ENCODE data around the gene TATDN2. TPM values are rescaled to one million over a fixed set of nuclear protein-coding genes. Genes with fewer than 3 reads are reported as not detected.

TATDN2 gene
- total and polyA plus RNA-seq, 4 donors, result 12.0 to 32.9 (median 23.8) TPM

DNA sequence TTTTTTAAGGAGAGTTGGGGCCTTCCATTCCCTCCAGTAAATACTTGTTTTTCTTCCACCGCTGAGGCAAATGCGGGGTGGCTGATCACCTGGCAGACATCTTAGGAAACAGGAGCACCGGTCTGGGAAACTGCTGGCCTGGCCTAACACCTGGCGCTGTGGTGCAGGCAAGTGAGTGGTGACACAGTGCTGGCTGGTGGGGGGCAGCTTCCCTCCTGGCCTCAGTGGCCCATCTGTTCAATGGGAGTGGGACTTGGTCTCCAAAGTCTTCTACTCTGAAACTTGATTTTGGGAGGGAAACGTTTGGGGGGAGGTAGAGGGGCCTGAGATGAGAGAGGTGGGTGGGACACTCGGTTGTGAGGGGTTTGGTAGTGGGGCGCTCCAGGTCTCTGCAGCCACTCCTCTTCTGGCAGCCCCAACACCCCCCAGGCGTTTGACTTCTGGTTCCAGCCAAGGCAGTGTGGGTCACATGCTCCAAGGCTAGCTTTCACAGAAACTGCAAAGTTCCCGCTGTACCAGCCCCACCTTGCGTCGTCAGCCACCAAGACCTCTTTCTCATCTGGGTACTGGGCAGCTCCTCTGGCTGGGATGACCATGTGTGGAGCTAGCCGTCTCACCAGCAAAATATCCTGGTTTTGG lies 39.8 kb downstream of the TATDN2 start:
- Histone ChIP-seq H3K36me3 (ENCODE audit: control insufficient read depth in 4 of 4, insufficient read depth in 4 of 4, low read length in 4 of 4) (peaks cover 0 to 19% (median 12%) of the 10 kb centered on the region in 4 donors), H3K4me3 (no peak overlapping the region), H3K27ac (ENCODE audit: low read depth in 1 of 2, low read length in 1 of 2) (no peak overlapping the region), H3K9me3 (ENCODE audit: control insufficient read depth in 4 of 4, insufficient read depth in 3 of 4, low read length in 3 of 4) (no peaks in the 10 kb centered on the region), H3K4me1 (ENCODE audit: control insufficient read depth in 5 of 5, insufficient read depth in 5 of 5, low read length in 5 of 5) (peaks cover 0 to 7% (median 0%) of the 10 kb centered on the region in 5 donors), H3K9ac (ENCODE audit: insufficient read depth in 1 of 2, low read length in 2 of 2) (no peak overlapping the region), H3K27me3 (ENCODE audit: control insufficient read depth in 3 of 3, insufficient read depth in 3 of 3, low read length in 2 of 3) (no peaks in the 10 kb centered on the region)
- 93% methylated on average over 12 of the region's 12 CpGs for WGBS, 2 donors
- TF ChIP-seq, protein P1, sequence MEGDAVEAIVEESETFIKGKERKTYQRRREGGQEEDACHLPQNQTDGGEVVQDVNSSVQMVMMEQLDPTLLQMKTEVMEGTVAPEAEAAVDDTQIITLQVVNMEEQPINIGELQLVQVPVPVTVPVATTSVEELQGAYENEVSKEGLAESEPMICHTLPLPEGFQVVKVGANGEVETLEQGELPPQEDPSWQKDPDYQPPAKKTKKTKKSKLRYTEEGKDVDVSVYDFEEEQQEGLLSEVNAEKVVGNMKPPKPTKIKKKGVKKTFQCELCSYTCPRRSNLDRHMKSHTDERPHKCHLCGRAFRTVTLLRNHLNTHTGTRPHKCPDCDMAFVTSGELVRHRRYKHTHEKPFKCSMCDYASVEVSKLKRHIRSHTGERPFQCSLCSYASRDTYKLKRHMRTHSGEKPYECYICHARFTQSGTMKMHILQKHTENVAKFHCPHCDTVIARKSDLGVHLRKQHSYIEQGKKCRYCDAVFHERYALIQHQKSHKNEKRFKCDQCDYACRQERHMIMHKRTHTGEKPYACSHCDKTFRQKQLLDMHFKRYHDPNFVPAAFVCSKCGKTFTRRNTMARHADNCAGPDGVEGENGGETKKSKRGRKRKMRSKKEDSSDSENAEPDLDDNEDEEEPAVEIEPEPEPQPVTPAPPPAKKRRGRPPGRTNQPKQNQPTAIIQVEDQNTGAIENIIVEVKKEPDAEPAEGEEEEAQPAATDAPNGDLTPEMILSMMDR (IDR thresholded peaks at IDR 0.05; ENCODE audit: control extremely low read depth, extremely low read depth), result no peak
- no peak for DNase-seq
- ATAC-seq (ENCODE audit: insufficient read depth, low FRiP score), result no peak

DNA sequence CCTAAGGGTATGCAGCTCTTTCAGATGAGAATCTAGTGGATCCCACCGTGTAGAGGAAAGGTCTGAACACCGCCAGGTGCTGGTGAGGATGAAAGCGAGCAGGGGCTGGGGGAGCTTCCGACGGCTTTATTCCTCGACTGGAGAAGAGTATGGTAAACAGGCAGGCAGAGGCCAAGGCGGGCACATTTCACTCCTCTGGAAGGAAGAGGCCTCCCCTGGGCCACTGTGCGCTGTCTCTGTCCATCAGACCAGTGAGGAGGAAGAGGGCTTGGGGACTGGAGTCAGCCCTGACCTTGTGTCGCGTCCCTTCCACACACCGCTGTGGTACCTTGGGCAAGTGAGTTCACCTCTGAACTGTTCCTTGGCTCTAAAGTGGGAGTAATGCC lies 40.3 kb downstream of the TATDN2 start:
- 96 to 97% methylated on average over 11 of the region's 11 CpGs for WGBS, 2 donors
- Histone ChIP-seq H3K4me1 (ENCODE audit: control insufficient read depth in 5 of 5, insufficient read depth in 5 of 5, low read length in 5 of 5) (peaks cover 0 to 7% (median 0%) of the 10 kb centered on the region in 5 donors), H3K27me3 (ENCODE audit: control insufficient read depth in 3 of 3, insufficient read depth in 3 of 3, low read length in 2 of 3) (no peaks in the 10 kb centered on the region), H3K9me3 (ENCODE audit: control insufficient read depth in 4 of 4, insufficient read depth in 3 of 4, low read length in 3 of 4) (no peaks in the 10 kb centered on the region), H3K36me3 (ENCODE audit: control insufficient read depth in 4 of 4, insufficient read depth in 4 of 4, low read length in 4 of 4) (peaks cover 0 to 18% (median 11%) of the 10 kb centered on the region in 4 donors), H3K27ac (ENCODE audit: low read depth in 1 of 2, low read length in 1 of 2) (no peak overlapping the region), H3K9ac (ENCODE audit: insufficient read depth in 1 of 2, low read length in 2 of 2) (no peak overlapping the region), H3K4me3 (no peak overlapping the region)
- DNase-seq (no peak), ATAC-seq (ENCODE audit: insufficient read depth, low FRiP score) (no peak)
- TF ChIP-seq, protein P1 (IDR thresholded peaks at IDR 0.05; ENCODE audit: control extremely low read depth, extremely low read depth), result no peak

DNA sequence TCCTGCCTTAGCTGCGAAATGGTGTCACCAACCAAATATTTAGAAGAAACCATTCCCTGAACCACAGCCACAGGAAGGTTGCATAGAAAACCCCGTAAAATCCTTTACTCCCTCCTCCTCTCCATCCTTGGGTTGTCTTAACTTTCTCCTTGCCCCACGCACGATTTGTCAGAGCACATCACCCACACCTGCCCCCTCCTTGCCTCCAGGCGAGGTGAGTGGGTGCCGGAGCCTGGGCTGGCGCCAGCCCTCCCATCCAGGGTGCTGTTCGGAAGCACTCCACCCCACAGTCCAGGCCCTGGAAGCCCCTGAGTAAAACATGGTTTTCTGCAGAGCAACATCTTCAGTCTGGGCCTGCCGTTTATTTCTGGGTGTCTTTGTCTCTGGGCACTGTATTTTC lies 40.8 kb downstream of the TATDN2 start:
- no peak for DNase-seq
- Histone ChIP-seq H3K9me3 (ENCODE audit: control insufficient read depth in 4 of 4, insufficient read depth in 3 of 4, low read length in 3 of 4) (no peaks in the 10 kb centered on the region), H3K4me1 (ENCODE audit: control insufficient read depth in 5 of 5, insufficient read depth in 5 of 5, low read length in 5 of 5) (peaks cover 0 to 7% (median 0%) of the 10 kb centered on the region in 5 donors), H3K27ac (ENCODE audit: low read depth in 1 of 2, low read length in 1 of 2) (no peak overlapping the region), H3K9ac (ENCODE audit: insufficient read depth in 1 of 2, low read length in 2 of 2) (no peak overlapping the region), H3K36me3 (ENCODE audit: control insufficient read depth in 4 of 4, insufficient read depth in 4 of 4, low read length in 4 of 4) (peaks cover 0 to 18% (median 11%) of the 10 kb centered on the region in 4 donors), H3K4me3 (no peak overlapping the region), H3K27me3 (ENCODE audit: control insufficient read depth in 3 of 3, insufficient read depth in 3 of 3, low read length in 2 of 3) (no peaks in the 10 kb centered on the region)
- TF ChIP-seq, protein P1 (IDR thresholded peaks at IDR 0.05; ENCODE audit: control extremely low read depth, extremely low read depth), result no peak
- 88 to 93% methylated on average over 9 of the region's 9 CpGs for WGBS, 2 donors
- no peak for ATAC-seq (ENCODE audit: insufficient read depth, low FRiP score)
